Tibial nerve (tissue), 4 donors: ENCODE results near the gene HNRNPM. TPM values are rescaled to one million over a fixed set of nuclear protein-coding genes. Genes with fewer than 3 reads are reported as not detected.

Experiments
- DNase-seq, 2 donors: peaks; one replicate each; pipeline ENCODE4 v3.0.0-alpha.2; 2019; ENCODE audit warnings: low spot score in 2 of 2
- H3K27ac ChIP-seq, 4 donors: fragments of 200-600 bp; sonication (generic) in 3 of 4; one replicate each; pipeline ENCODE4 v1.5.1; 2017 to 2019; ENCODE audit warnings: mild to moderate bottlenecking in 1 of 4
- H3K27me3 ChIP-seq, 2 donors: fragments of 200-600 bp; sonication (generic) in 1 of 2; one replicate each; pipeline versions ENCODE4 v1.5.1 to v1.6.0; 2017 to 2019
- H3K36me3 ChIP-seq, 3 donors: fragments of 200-600 bp; sonication (generic); one replicate each; pipeline ENCODE4 v1.5.1; 2018 to 2019
- H3K4me1 ChIP-seq, 4 donors: fragments of 200-600 bp; sonication (generic) in 3 of 4; one replicate each; pipeline ENCODE4 v1.5.1; 2017 to 2019
- H3K4me3 ChIP-seq, 4 donors: fragments of 200-600 bp; sonication (generic) in 3 of 4; one replicate each; pipeline ENCODE4 v1.5.1; 2017 to 2019; ENCODE audit warnings: mild to moderate bottlenecking in 1 of 4, moderate library complexity in 1 of 4
- H3K9me3 ChIP-seq, 4 donors: fragments of 200-600 bp; sonication (generic) in 3 of 4; one replicate each; pipeline ENCODE4 v1.5.1; 2017 to 2019
- EP300 ChIP-seq, 2 donors: sonication (generic); formaldehyde crosslinking; IDR thresholded peaks; one replicate each; pipeline ENCODE4 v1.6.1; 2017; ENCODE audit warnings: antibody characterized with exemption in 2 of 2, mild to moderate bottlenecking in 1 of 2
- POLR2A ChIP-seq, 2 donors: fragments of 450-650 bp; IDR thresholded peaks; one replicate each; pipeline ENCODE4 v1.6.1; 2017; ENCODE audit warnings: antibody characterized with exemption in 2 of 2, mild to moderate bottlenecking in 2 of 2, moderate library complexity in 2 of 2
- WGBS, 2 donors: methylation state at CpG; one replicate each; pipeline ENCODE4 v1.1.5; 2018; 5-methylcytosine and 5-hydroxymethylcytosine counted together
- total RNA-seq, 4 donors: library from RNA; depleted of rRNA; stranded (reverse); fragments of >200 nt; gene quantifications; one replicate each; pipeline ENCODE4 v1.1.0, GENCODE V29; 2016
- TF ChIP-seq, protein P1 (sequence below), 5 experiments: fragments of 200-600 bp in 3 of 5; fragments of 450-650 bp in 2 of 5; sonication (generic) in 3 of 5; IDR thresholded peaks; one replicate each; pipeline ENCODE4 v1.5.1; 2016 to 2019; ENCODE audit warnings: antibody characterized with exemption in 5 of 5, mild to moderate bottlenecking in 3 of 5, moderate library complexity in 2 of 5

The HNRNPM gene
- total RNA-seq, 4 donors from 2014 or later: 139 to 251 (median 164) TPM

GRCh38 chr19:8529369-8530006, 84.7 kb downstream of the HNRNPM start:
- peaks cover 0 to 14% (median 3%) of the 10 kb centered on the region in 4 donors for H3K4me1 ChIP-seq

GRCh38 chr19:8530061-8530679, 85.4 kb downstream of the HNRNPM start:
- WGBS, 2 donors: 91 to 93% methylated on average over 35 of the region's 35 CpGs
- Histone ChIP-seq H3K36me3 (peaks cover 0 to 13% (median 0%) of the 10 kb centered on the region in 3 donors), H3K4me3 (no peak overlapping the region), H3K27me3 (no peaks in the 10 kb centered on the region), H3K27ac (no peak overlapping the region), H3K9me3 (no peaks in the 10 kb centered on the region), H3K4me1 (peaks cover 0 to 8% (median 3%) of the 10 kb centered on the region in 4 donors)
- TF ChIP-seq POLR2A (IDR thresholded peaks at IDR 0.05): no peak
- no peak for TF ChIP-seq EP300 (IDR thresholded peaks at IDR 0.05)
- TF ChIP-seq, protein P1, sequence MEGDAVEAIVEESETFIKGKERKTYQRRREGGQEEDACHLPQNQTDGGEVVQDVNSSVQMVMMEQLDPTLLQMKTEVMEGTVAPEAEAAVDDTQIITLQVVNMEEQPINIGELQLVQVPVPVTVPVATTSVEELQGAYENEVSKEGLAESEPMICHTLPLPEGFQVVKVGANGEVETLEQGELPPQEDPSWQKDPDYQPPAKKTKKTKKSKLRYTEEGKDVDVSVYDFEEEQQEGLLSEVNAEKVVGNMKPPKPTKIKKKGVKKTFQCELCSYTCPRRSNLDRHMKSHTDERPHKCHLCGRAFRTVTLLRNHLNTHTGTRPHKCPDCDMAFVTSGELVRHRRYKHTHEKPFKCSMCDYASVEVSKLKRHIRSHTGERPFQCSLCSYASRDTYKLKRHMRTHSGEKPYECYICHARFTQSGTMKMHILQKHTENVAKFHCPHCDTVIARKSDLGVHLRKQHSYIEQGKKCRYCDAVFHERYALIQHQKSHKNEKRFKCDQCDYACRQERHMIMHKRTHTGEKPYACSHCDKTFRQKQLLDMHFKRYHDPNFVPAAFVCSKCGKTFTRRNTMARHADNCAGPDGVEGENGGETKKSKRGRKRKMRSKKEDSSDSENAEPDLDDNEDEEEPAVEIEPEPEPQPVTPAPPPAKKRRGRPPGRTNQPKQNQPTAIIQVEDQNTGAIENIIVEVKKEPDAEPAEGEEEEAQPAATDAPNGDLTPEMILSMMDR (IDR thresholded peaks at IDR 0.05): no peak
- no peak for DNase-seq

More at GRCh38 chr19:8529369-8530006, 84.7 kb downstream of the HNRNPM start:
- TF ChIP-seq, protein P1 (IDR thresholded peaks at IDR 0.05): no peak
- no peak for TF ChIP-seq EP300 (IDR thresholded peaks at IDR 0.05)
- TF ChIP-seq POLR2A (IDR thresholded peaks at IDR 0.05): no peak
- Histone ChIP-seq H3K27ac (no peak overlapping the region), H3K27me3 (no peaks in the 10 kb centered on the region), H3K36me3 (peaks cover 0 to 13% (median 0%) of the 10 kb centered on the region in 3 donors), H3K4me3 (no peak overlapping the region), H3K9me3 (no peaks in the 10 kb centered on the region)
- DNase-seq: no peak
- 86 to 91% methylated on average over 4 of the region's 4 CpGs for WGBS, 2 donors

DNA sequence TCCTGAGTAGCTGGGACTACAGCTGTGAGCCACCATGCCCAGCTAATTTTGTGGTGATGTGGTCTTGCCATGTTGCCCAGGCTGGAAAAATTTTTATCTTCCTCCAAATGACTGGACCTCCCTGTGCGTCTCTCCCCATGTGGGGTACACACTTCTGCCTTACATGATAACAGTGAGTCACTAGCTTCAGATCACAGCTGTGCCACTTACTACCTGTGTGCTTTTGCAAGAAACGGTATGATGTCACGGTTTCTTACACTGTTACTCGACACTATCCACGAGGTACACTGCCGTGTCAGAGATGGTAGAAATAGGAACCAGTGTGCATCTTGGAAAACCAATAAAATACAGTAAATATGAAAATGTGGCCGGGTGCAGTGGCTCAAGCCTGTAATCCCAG, 86.7 kb downstream of the HNRNPM start:
- WGBS, 2 donors: 85 to 89% methylated on average over 7 of the region's 7 CpGs
- Histone ChIP-seq H3K27me3 (no peaks in the 10 kb centered on the region), H3K4me1 (peaks cover 0 to 6% (median 3%) of the 10 kb centered on the region in 4 donors), H3K36me3 (peaks cover 0 to 13% (median 0%) of the 10 kb centered on the region in 3 donors), H3K27ac (no peak overlapping the region), H3K4me3 (no peak overlapping the region), H3K9me3 (no peaks in the 10 kb centered on the region)
- no peak for DNase-seq
- no peak for TF ChIP-seq EP300 (IDR thresholded peaks at IDR 0.05)
- TF ChIP-seq, protein P1 (IDR thresholded peaks at IDR 0.05): no peak
- TF ChIP-seq POLR2A (IDR thresholded peaks at IDR 0.05): no peak

DNA sequence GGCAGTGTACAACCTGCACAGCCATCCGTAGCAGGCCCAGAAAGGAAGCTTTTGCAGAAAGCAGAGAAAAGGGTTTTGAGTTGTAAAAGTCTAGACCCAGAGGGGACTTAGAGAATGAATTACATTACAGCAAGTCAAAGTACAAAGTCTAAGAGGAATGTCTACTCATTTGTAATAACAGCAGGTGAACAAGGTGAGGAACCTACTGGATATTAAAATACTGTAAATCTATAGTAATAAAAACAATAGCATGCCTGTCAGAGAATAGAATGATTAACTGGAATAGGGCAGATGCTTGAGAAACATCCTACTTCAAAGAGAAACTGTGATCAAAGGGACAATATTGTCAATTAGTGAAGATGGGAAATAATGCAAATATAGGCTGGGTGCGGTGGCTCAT, 87.5 kb downstream of the HNRNPM start:
- peaks cover 0 to 13% (median 0%) of the 10 kb centered on the region in 3 donors for H3K36me3 ChIP-seq
- 78 to 80% methylated on average over 2 of the region's 2 CpGs for WGBS, 2 donors
- H3K4me3 ChIP-seq: no peak overlapping the region
- TF ChIP-seq, protein P1 (IDR thresholded peaks at IDR 0.05): no peak
- TF ChIP-seq POLR2A (IDR thresholded peaks at IDR 0.05): no peak
- TF ChIP-seq EP300 (IDR thresholded peaks at IDR 0.05): no peak
- H3K4me1 ChIP-seq: no peaks in the 10 kb centered on the region
- no peak overlapping the region for H3K27ac ChIP-seq
- DNase-seq: no peak
- H3K27me3 ChIP-seq: no peaks in the 10 kb centered on the region
- no peaks in the 10 kb centered on the region for H3K9me3 ChIP-seq

DNA sequence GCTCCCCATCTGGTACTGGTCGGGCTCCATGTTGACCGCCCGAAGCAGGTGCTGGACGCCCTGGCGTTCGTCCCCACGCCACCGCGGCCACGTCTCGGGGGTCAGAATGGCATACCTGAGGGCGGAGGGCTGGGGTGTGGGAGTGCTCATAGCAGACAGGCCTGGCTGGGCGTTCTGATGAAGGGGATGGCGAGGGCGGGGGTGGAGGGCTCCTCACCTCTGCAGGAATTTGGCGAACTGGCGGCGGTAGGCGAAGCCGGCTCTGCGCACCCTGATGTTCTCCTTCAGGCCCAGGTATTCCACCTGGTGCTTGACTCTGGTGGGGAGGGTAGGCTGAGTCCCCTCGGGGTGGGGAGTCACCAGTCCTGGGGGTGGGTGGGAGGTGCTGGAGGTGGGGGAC, 91.5 kb downstream of the HNRNPM start:
- Histone ChIP-seq H3K27me3 (no peaks in the 10 kb centered on the region), H3K36me3 (peaks cover 0 to 4% (median 0%) of the 10 kb centered on the region in 3 donors), H3K9me3 (no peaks in the 10 kb centered on the region), H3K27ac (no peak overlapping the region), H3K4me1 (no peaks in the 10 kb centered on the region), H3K4me3 (no peak overlapping the region)
- DNase-seq: no peak
- WGBS, 2 donors: 78 to 82% methylated on average over 14 to 15 of the region's 22 CpGs
- TF ChIP-seq POLR2A (IDR thresholded peaks at IDR 0.05) (no peak), EP300 (IDR thresholded peaks at IDR 0.05) (no peak)
- TF ChIP-seq, protein P1 (IDR thresholded peaks at IDR 0.05): no peak
